ENCODE measurements around the gene GRB10. TPM values are rescaled to one million over a fixed set of nuclear protein-coding genes. Genes with fewer than 3 reads are reported as not detected.

Gene GRB10
- total RNA-seq, 1 donor from 2014 or later, result 48.6 TPM

- no peak overlapping the region for H3K27ac ChIP-seq
- TF ChIP-seq POLR2AphosphoS5 (IDR thresholded peaks at IDR 0.05; ENCODE audit: insufficient read depth in 1 of 2, low read depth in 1 of 2), result no peak
- no peak for TF ChIP-seq POLR2A (IDR thresholded peaks at IDR 0.05)
- TF ChIP-seq, protein P1, sequence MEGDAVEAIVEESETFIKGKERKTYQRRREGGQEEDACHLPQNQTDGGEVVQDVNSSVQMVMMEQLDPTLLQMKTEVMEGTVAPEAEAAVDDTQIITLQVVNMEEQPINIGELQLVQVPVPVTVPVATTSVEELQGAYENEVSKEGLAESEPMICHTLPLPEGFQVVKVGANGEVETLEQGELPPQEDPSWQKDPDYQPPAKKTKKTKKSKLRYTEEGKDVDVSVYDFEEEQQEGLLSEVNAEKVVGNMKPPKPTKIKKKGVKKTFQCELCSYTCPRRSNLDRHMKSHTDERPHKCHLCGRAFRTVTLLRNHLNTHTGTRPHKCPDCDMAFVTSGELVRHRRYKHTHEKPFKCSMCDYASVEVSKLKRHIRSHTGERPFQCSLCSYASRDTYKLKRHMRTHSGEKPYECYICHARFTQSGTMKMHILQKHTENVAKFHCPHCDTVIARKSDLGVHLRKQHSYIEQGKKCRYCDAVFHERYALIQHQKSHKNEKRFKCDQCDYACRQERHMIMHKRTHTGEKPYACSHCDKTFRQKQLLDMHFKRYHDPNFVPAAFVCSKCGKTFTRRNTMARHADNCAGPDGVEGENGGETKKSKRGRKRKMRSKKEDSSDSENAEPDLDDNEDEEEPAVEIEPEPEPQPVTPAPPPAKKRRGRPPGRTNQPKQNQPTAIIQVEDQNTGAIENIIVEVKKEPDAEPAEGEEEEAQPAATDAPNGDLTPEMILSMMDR (IDR thresholded peaks at IDR 0.05), result no peak
These were observed 30.3 kb upstream of the GRB10 start for GRCh38 chr7:50812841-50813475.

DNA sequence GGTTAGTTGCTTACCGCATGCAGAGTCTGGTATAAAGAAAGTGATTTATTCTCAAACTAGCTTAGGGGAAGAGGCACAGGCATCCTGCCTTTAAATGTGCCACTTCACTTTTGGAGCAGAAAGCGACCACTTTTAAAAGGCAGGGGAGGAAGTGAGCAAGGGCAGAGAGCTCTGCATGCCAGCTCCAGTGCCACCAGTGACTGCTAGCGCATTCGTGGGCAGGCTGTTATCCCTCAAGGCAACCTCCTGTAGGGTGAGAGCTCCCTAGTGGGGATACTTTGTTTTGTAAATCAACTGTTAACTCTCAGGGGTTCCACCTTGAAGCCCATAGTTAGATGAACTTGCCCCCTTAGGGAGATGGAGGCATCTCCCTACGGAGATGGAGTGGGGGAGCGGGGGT lies 29.4 kb upstream of the GRB10 start:
- intact Hi-C loops (cut with DNase I), result no loop called here
- H3K9me3 ChIP-seq, result no peaks in the 10 kb centered on the region
- TF ChIP-seq, protein P1 (IDR thresholded peaks at IDR 0.05), result no peak
- TF ChIP-seq POLR2AphosphoS5 (IDR thresholded peaks at IDR 0.05; ENCODE audit: insufficient read depth in 1 of 2, low read depth in 1 of 2) (no peak), POLR2A (IDR thresholded peaks at IDR 0.05) (no peak)
- no peaks in the 10 kb centered on the region for H3K4me1 ChIP-seq
- H3K27me3 ChIP-seq, result no peaks in the 10 kb centered on the region
- H3K36me3 ChIP-seq, result no peaks in the 10 kb centered on the region
- H3K4me3 ChIP-seq, result no peak overlapping the region
- no peak for DNase-seq (ENCODE audit: extremely low spot score in 2 of 2)
- no peak overlapping the region for H3K27ac ChIP-seq

More at GRCh38 chr7:50812841-50813475, 30.3 kb upstream of the GRB10 start:
- intact Hi-C loops (cut with DNase I), result no loop called here
- DNase-seq (ENCODE audit: extremely low spot score in 2 of 2), result no peak
- no peaks in the 10 kb centered on the region for H3K9me3 ChIP-seq
- no peaks in the 10 kb centered on the region for H3K4me1 ChIP-seq
- no peak overlapping the region for H3K4me3 ChIP-seq
- no peaks in the 10 kb centered on the region for H3K27me3 ChIP-seq
- no peaks in the 10 kb centered on the region for H3K36me3 ChIP-seq

- intact Hi-C loops (cut with DNase I), result no loop called here
These were observed 25.7 kb upstream of the GRB10 start for GRCh38 chr7:50808282-50808888.

GRCh38 chr7:50807026-50807730 lies 24.5 kb upstream of the GRB10 start:
- no peak for DNase-seq (ENCODE audit: extremely low spot score in 2 of 2)
- intact Hi-C loops (cut with DNase I), result no loop called here
- H3K27me3 ChIP-seq, result no peaks in the 10 kb centered on the region
- H3K36me3 ChIP-seq, result no peaks in the 10 kb centered on the region
- no peaks in the 10 kb centered on the region for H3K4me1 ChIP-seq
- TF ChIP-seq POLR2AphosphoS5 (IDR thresholded peaks at IDR 0.05; ENCODE audit: insufficient read depth in 1 of 2, low read depth in 1 of 2), result no peak
- no peak for TF ChIP-seq POLR2A (IDR thresholded peaks at IDR 0.05)
- TF ChIP-seq, protein P1 (IDR thresholded peaks at IDR 0.05), result no peak
- H3K9me3 ChIP-seq, result no peaks in the 10 kb centered on the region
- H3K4me3 ChIP-seq, result no peak overlapping the region
- no peak overlapping the region for H3K27ac ChIP-seq

More at GRCh38 chr7:50808282-50808888, 25.7 kb upstream of the GRB10 start:
- Histone ChIP-seq H3K4me3 (no peak overlapping the region), H3K9me3 (no peaks in the 10 kb centered on the region), H3K36me3 (no peaks in the 10 kb centered on the region), H3K27ac (no peak overlapping the region), H3K27me3 (no peaks in the 10 kb centered on the region), H3K4me1 (no peaks in the 10 kb centered on the region)
- DNase-seq (ENCODE audit: extremely low spot score in 2 of 2), result no peak
- no peak for TF ChIP-seq POLR2A (IDR thresholded peaks at IDR 0.05)
- TF ChIP-seq POLR2AphosphoS5 (IDR thresholded peaks at IDR 0.05; ENCODE audit: insufficient read depth in 1 of 2, low read depth in 1 of 2), result no peak
- TF ChIP-seq, protein P1 (IDR thresholded peaks at IDR 0.05), result no peak
